Esophagus squamous epithelium (tissue), 5 donors: ENCODE results near the gene FPR2. TPM values are rescaled to one million over a fixed set of nuclear protein-coding genes. Genes with fewer than 3 reads are reported as not detected.

Experiments
- DNase-seq: peaks from one replicate; lab custom pipeline; 2025; lab: John Stamatoyannopoulos, UW
- H3K27ac ChIP-seq, 4 donors: fragments of 200-600 bp; sonication (generic); one replicate each; pipeline ENCODE4 v1.5.1; 2016 to 2019; ENCODE audit warnings: mild to moderate bottlenecking in 1 of 4
- H3K27me3 ChIP-seq, 4 donors: fragments of 200-600 bp; sonication (generic); 1 replicate in 3 of 4; 2 replicates in 1 of 4; pipeline versions ENCODE4 v1.5.1 to v1.6.0; 2017 to 2021; ENCODE audit warnings: antibody characterized with exemption in 1 of 4
- H3K36me3 ChIP-seq, 3 donors: fragments of 200-600 bp; sonication (generic); one replicate each; pipeline ENCODE4 v1.5.1; 2016 to 2019
- H3K4me1 ChIP-seq, 3 donors: fragments of 200-600 bp; sonication (generic); one replicate each; pipeline ENCODE4 v1.5.1; 2017 to 2019
- H3K4me3 ChIP-seq, 4 donors: fragments of 200-600 bp; sonication (generic); 1 replicate in 3 of 4; 2 replicates in 1 of 4; pipeline ENCODE4 v1.5.1; 2016 to 2019; ENCODE audit warnings: mild to moderate bottlenecking in 2 of 4, moderate library complexity in 1 of 4
- H3K9me3 ChIP-seq, 3 donors: fragments of 200-600 bp; sonication (generic); one replicate each; pipeline ENCODE4 v1.5.1; 2016 to 2019
- CTCF ChIP-seq, 6 experiments: fragments of 450-650 bp in 4 of 6; fragments of 200-600 bp in 2 of 6; sonication (generic) in 2 of 6; IDR thresholded peaks; one replicate each; pipeline ENCODE4 v1.5.1; 2016 to 2019; ENCODE audit warnings: antibody characterized with exemption in 6 of 6, mild to moderate bottlenecking in 4 of 6, moderate library complexity in 4 of 6
- POLR2A ChIP-seq, 4 donors: fragments of 450-650 bp; IDR thresholded peaks; one replicate each; pipeline ENCODE4 v1.6.1; 2017; ENCODE audit warnings: antibody characterized with exemption in 4 of 4, mild to moderate bottlenecking in 4 of 4, moderate library complexity in 3 of 4
- WGBS, 2 donors: methylation state at CpG; one replicate each; pipeline ENCODE4 v1.1.5; 2018; 5-methylcytosine and 5-hydroxymethylcytosine counted together
- intact Hi-C: fragments of 100-400 bp; cut with DNase I; formaldehyde crosslinking; loops from one replicate; pipeline ENCODE4 v1.15.0; 2022
- total RNA-seq, 4 donors: library from RNA; depleted of rRNA; stranded (reverse); fragments of >200 nt; gene quantifications; one replicate each; pipeline ENCODE4 v1.1.0, GENCODE V29; 2016
- donor health status: DM: yes; HTN: yes; CAD: no.

FPR2 gene
- total RNA-seq, 4 donors from 2014 or later = 0.79 to 2.2 TPM; not detected in 2

GRCh38 chr19:51815043-51815442 is 54.1 kb downstream of the FPR2 start:
- Histone ChIP-seq H3K27me3 (no peaks in the 10 kb centered on the region), H3K4me1 (no peaks in the 10 kb centered on the region), H3K27ac (no peak overlapping the region), H3K4me3 (no peak overlapping the region), H3K9me3 (no peaks in the 10 kb centered on the region), H3K36me3 (no peaks in the 10 kb centered on the region)
- TF ChIP-seq CTCF (IDR thresholded peaks at IDR 0.05) = no peak
- TF ChIP-seq POLR2A (IDR thresholded peaks at IDR 0.05) = no peak
- intact Hi-C loops = no loop called here
- no peak for DNase-seq
- WGBS, 2 donors = 60 to 87% methylated on average over 4 to 9 of the region's 9 CpGs

- intact Hi-C loops = no loop called here
- no peaks in the 10 kb centered on the region for H3K9me3 ChIP-seq
- H3K27ac ChIP-seq = no peak overlapping the region
- H3K27me3 ChIP-seq = no peaks in the 10 kb centered on the region
- DNase-seq = no peak
- no peak overlapping the region for H3K4me3 ChIP-seq
- H3K36me3 ChIP-seq = no peaks in the 10 kb centered on the region
- 77 to 100% methylated on average over 1 of the region's 1 CpG for WGBS, 2 donors
- no peaks in the 10 kb centered on the region for H3K4me1 ChIP-seq
- TF ChIP-seq CTCF (IDR thresholded peaks at IDR 0.05) (no peak), POLR2A (IDR thresholded peaks at IDR 0.05) (no peak)
These were observed 55.7 kb downstream of the FPR2 start for GRCh38 chr19:51816711-51817110.

GRCh38 chr19:51820011-51820410 is 59.0 kb downstream of the FPR2 start:
- DNase-seq = no peak
- Histone ChIP-seq H3K4me1 (no peaks in the 10 kb centered on the region), H3K9me3 (peaks cover 0 to 9% (median 0%) of the 10 kb centered on the region in 3 donors), H3K4me3 (no peak overlapping the region), H3K36me3 (no peaks in the 10 kb centered on the region), H3K27ac (no peak overlapping the region), H3K27me3 (no peaks in the 10 kb centered on the region)
- WGBS, 2 donors = 49 to 64% methylated on average over 3 of the region's 3 CpGs
- no peak for TF ChIP-seq POLR2A (IDR thresholded peaks at IDR 0.05)
- TF ChIP-seq CTCF (IDR thresholded peaks at IDR 0.05) = no peak
- intact Hi-C loops = no loop called here

Other genes with a start within 250 kb of the FPR2 start
- 1 to 10 TPM in 1 of 4 donors, not detected in 3; 7.1 TPM for gene SIGLEC6, start 229.5 kb upstream of the FPR2 start, total RNA-seq
- 1 to 10 TPM; 2.5 to 5.7 (median 2.9) TPM for gene ZNF175, start 189.9 kb upstream of the FPR2 start, total RNA-seq
- gene SIGLEC5, start 130.8 kb upstream of the FPR2 start, total RNA-seq = under 1 TPM in 1 of 4 donors, not detected in 3; 0.94 TPM
- gene SIGLEC14, start 114.4 kb upstream of the FPR2 start, total RNA-seq = 1 to 10 TPM in 1 of 4 donors, under 1 TPM in 1, not detected in 2; 0.97 to 2.9 TPM
- gene SPACA6, start 67.8 kb upstream of the FPR2 start, total RNA-seq = 1 to 10 TPM; 2.8 to 7.9 (median 4.8) TPM
- gene HAS1, start 37.2 kb upstream of the FPR2 start, total RNA-seq = under 1 TPM in 1 of 4 donors, not detected in 3; 0.82 TPM
- 1 to 10 TPM in 3 of 4 donors, not detected in 1; 1.7 to 6.2 (median 4.4) TPM for gene FPR1, start 9.3 kb upstream of the FPR2 start, total RNA-seq
- gene FPR3, start 34.0 kb downstream of the FPR2 start, total RNA-seq = 1 to 10 TPM in 3 of 4 donors, under 1 TPM in 1; 0.61 to 8.9 (median 3.6) TPM
- gene ZNF577, start 126.8 kb downstream of the FPR2 start, total RNA-seq = 10 to 100 TPM in 1 of 4 donors, 1 to 10 TPM in 3; 2.3 to 13.9 (median 3.3) TPM
- 10 to 100 TPM in 1 of 4 donors, 1 to 10 TPM in 3; 5.8 to 13.0 (median 7.1) TPM for gene ZNF649, start 143.8 kb downstream of the FPR2 start, total RNA-seq
- 10 to 100 TPM in 1 of 4 donors, 1 to 10 TPM in 3; 2.9 to 12.0 (median 7.6) TPM for gene ZNF613, start 166.3 kb downstream of the FPR2 start, total RNA-seq
- gene ZNF350, start 225.7 kb downstream of the FPR2 start, total RNA-seq = 10 to 100 TPM in 1 of 4 donors, 1 to 10 TPM in 3; 2.9 to 12.6 (median 6.6) TPM
- 10 to 100 TPM in 1 of 4 donors, 1 to 10 TPM in 3; 2.8 to 13.9 (median 5.9) TPM for gene ZNF615, start 247.0 kb downstream of the FPR2 start, total RNA-seq